Measurements from ENCODE around the gene SMARCC1. TPM values are rescaled to one million over a fixed set of nuclear protein-coding genes. Genes with fewer than 3 reads are reported as not detected.

The SMARCC1 gene
- total RNA-seq, 1 experiment from 2014 or later, result 168 TPM

- ATAC-seq, result no peak
- H3K36me3 ChIP-seq (ENCODE audit: control insufficient read depth in 1 of 2, insufficient read depth in 2 of 2, low read length in 2 of 2), result peaks cover 26 to 27% of the 10 kb centered on the region in 2 experiments
- H3K4me1 ChIP-seq (ENCODE audit: control insufficient read depth in 1 of 2, insufficient read depth in 2 of 2, low read length in 2 of 2), result no peaks in the 10 kb centered on the region
- H3K9me3 ChIP-seq (ENCODE audit: control insufficient read depth in 1 of 2, insufficient read depth in 1 of 2, low read depth in 1 of 2, low read length in 2 of 2), result no peaks in the 10 kb centered on the region
- CTCF ChIA-PET, result no interaction called here
- H3K4me3 ChIP-seq (replicated peaks in 1 of 2; ENCODE audit: low read depth in 1 of 2, low read length in 2 of 2), result no peak overlapping the region
- H3K9me2 ChIP-seq (ENCODE audit: insufficient read depth), result no peaks in the 10 kb centered on the region
- no peak overlapping the region for H2AFZ ChIP-seq (ENCODE audit: low read depth, low read length, poor library complexity, severe bottlenecking)
- no peak overlapping the region for H3K4me2 ChIP-seq (ENCODE audit: low read length)
- RAD21 ChIA-PET (ENCODE audit: low non-redundant PET in 1 of 2, low total read pairs in 2 of 2, uncharacterized antibody in 2 of 2, unreplicated experiment in 2 of 2), result no interaction called here
- intact Hi-C loops (cut with micrococcal nuclease), result no loop called here
- peaks cover 16% of the 10 kb centered on the region for H3K79me2 ChIP-seq (ENCODE audit: insufficient read depth, low read length)
- DNase-seq (ENCODE audit: low read depth, low spot score), result no peak
- H3K27me3 ChIP-seq (ENCODE audit: insufficient read depth, low read length), result no peaks in the 10 kb centered on the region
- no peak overlapping the region for H3K27ac ChIP-seq (ENCODE audit: low read depth, low read length)
- POLR2A ChIA-PET, result no interaction called here
- no peaks in the 10 kb centered on the region; the same call in 1 of the 2 replicates for H4K20me1 ChIP-seq (ENCODE audit: insufficient read depth)
- TF ChIP-seq SIN3A (IDR thresholded peaks at IDR 0.05; ENCODE audit: low read depth) (no peak), ATF3 (IDR thresholded peaks at IDR 0.05) (no peak), TCF7L2 (IDR thresholded peaks at IDR 0.05; ENCODE audit: borderline replicate concordance, extremely low read depth, insufficient read depth, insufficient read length) (no peak), JUND (IDR thresholded peaks at IDR 0.05) (no peak), RAD21 (IDR thresholded peaks at IDR 0.05; ENCODE audit: low read depth) (no peak), CEBPB (IDR thresholded peaks at IDR 0.05; ENCODE audit: low read depth) (no peak), ZNF274 (IDR thresholded peaks at IDR 0.05; ENCODE audit: low read depth, low read length) (no peak), CBX3 (IDR thresholded peaks at IDR 0.05; ENCODE audit: low read depth) (no peak), EGR1 (IDR thresholded peaks at IDR 0.05; ENCODE audit: low read depth) (no peak), CTCF (IDR thresholded peaks at IDR 0.05 in 2 of 3, conservative IDR thresholded peaks at IDR 0.05 in 1 of 3; ENCODE audit: borderline replicate concordance in 1 of 3, insufficient read depth in 1 of 3, low read depth in 2 of 3, low read length in 2 of 3) (no peak), REST (IDR thresholded peaks at IDR 0.05; ENCODE audit: low read depth) (no peak), MAX (IDR thresholded peaks at IDR 0.05) (no peak), ELF1 (IDR thresholded peaks at IDR 0.05; ENCODE audit: borderline replicate concordance, low read depth) (no peak), SP1 (IDR thresholded peaks at IDR 0.05; ENCODE audit: low read depth) (no peak), FOSL1 (IDR thresholded peaks at IDR 0.05; ENCODE audit: low read depth) (no peak), EZH2phosphoT487 (IDR thresholded peaks at IDR 0.05; ENCODE audit: borderline replicate concordance) (no peak), YY1 (IDR thresholded peaks at IDR 0.05; ENCODE audit: extremely low read depth, insufficient replicate concordance, low read depth, low read length) (no peak)
- BruUV-seq (replicated peaks), result no TSS peak
- H3K9ac ChIP-seq (ENCODE audit: low read length), result no peak overlapping the region
Measured at GRCh38 chr3:47669026-47669749, 112.5 kb downstream of the SMARCC1 start.
